Measurements from ENCODE around the gene GRB2.
A peak's percentile ranks its signal among the peaks of the same experiment; 100 is the strongest.

GRB2 gene

GRCh38 chr17:75396796-75397195 lies 8.7 kb downstream of the GRB2 start:
- no peaks in the 10 kb centered on the region for H3K27me3 ChIP-seq (ENCODE audit: control insufficient read depth, insufficient read depth, low read length)
- peaks cover 13% of the 10 kb centered on the region for H3K4me1 ChIP-seq (ENCODE audit: control insufficient read depth, low read depth, low read length)
- H3K36me3 ChIP-seq (ENCODE audit: control insufficient read depth, low read depth, low read length), result no peaks in the 10 kb centered on the region
- no peak overlapping the region for H3K27ac ChIP-seq (ENCODE audit: low read length)
- no peaks in the 10 kb centered on the region for H3K9me3 ChIP-seq (ENCODE audit: control insufficient read depth, low read depth, low read length)
- no peak overlapping the region for H3K9ac ChIP-seq (ENCODE audit: low read length)
- no peak overlapping the region for H3K4me3 ChIP-seq (ENCODE audit: low read length)

- no peak overlapping the region for H3K9ac ChIP-seq (ENCODE audit: low read length)
- no peak overlapping the region for H3K27ac ChIP-seq (ENCODE audit: low read length)
- H3K9me3 ChIP-seq (ENCODE audit: control insufficient read depth, low read depth, low read length), result no peaks in the 10 kb centered on the region
- no peaks in the 10 kb centered on the region for H3K27me3 ChIP-seq (ENCODE audit: control insufficient read depth, insufficient read depth, low read length)
- H3K36me3 ChIP-seq (ENCODE audit: control insufficient read depth, low read depth, low read length), result no peaks in the 10 kb centered on the region
- no peak overlapping the region for H3K4me3 ChIP-seq (ENCODE audit: low read length)
- peaks cover 13% of the 10 kb centered on the region for H3K4me1 ChIP-seq (ENCODE audit: control insufficient read depth, low read depth, low read length)
Measured at GRCh38 chr17:75396025-75396424, 9.5 kb downstream of the GRB2 start.

GRCh38 chr17:75394332-75394918 lies 11.1 kb downstream of the GRB2 start:
- no peaks in the 10 kb centered on the region for H3K36me3 ChIP-seq (ENCODE audit: control insufficient read depth, low read depth, low read length)
- peak overlapping the region; percentile 48 for H3K27ac ChIP-seq (ENCODE audit: low read length)

DNA sequence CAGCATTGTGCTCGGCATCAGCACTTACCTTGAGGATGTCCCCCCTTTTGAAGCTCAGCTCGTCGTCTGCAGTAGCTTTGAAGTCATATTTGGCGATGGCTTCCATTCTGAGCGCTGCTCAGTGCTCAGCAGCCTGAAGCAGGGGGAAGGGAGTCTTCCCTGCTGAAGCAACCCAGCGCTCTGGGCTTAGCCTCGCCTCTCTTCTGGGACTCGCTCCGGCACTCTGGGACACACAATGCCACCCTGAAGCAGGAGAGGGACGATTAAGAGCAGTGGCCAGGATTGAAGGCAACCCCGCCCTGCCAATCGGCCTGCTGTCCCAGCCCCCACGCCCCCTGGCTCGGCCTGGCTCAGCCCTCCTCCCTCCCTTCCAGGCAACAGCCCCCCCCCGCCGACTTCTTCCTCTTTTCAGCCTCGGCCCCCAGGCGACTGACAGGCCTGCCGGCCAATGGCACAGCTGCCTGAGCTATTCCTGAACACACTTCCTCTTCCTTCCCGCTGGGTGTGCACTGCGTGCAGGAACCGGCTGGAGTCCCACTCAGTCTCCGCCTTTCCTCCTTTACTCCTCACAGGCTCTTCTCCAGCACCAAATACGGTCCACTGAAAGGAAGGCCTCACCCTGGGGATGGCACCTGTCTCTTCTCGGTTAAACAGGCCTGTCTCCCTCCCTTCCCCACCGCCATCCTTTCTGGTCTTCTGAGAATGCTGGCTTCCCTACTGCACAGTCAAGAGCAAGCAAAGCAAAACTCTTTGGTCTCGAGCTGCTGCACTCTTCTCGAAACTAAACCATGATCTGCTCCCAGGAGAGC lies 11.8 kb downstream of the GRB2 start:
- peak overlapping the region; percentile 76 for H3K4me3 ChIP-seq (ENCODE audit: low read length)
- H3K27me3 ChIP-seq (ENCODE audit: control insufficient read depth, insufficient read depth, low read length), result no peaks in the 10 kb centered on the region
- H3K9ac ChIP-seq (ENCODE audit: low read length), result peak overlapping the region; percentile 66
- peaks cover 13% of the 10 kb centered on the region for H3K4me1 ChIP-seq (ENCODE audit: control insufficient read depth, low read depth, low read length)
- peak overlapping the region; percentile 54 for H3K27ac ChIP-seq (ENCODE audit: low read length)
- H3K9me3 ChIP-seq (ENCODE audit: control insufficient read depth, low read depth, low read length), result no peaks in the 10 kb centered on the region
- H3K36me3 ChIP-seq (ENCODE audit: control insufficient read depth, low read depth, low read length), result no peaks in the 10 kb centered on the region

More at GRCh38 chr17:75394332-75394918, 11.1 kb downstream of the GRB2 start:
- Histone ChIP-seq H3K9me3 (ENCODE audit: control insufficient read depth, low read depth, low read length) (no peaks in the 10 kb centered on the region), H3K4me1 (ENCODE audit: control insufficient read depth, low read depth, low read length) (peaks cover 13% of the 10 kb centered on the region), H3K27me3 (ENCODE audit: control insufficient read depth, insufficient read depth, low read length) (no peaks in the 10 kb centered on the region), H3K4me3 (ENCODE audit: low read length) (peak overlapping the region; percentile 76), H3K9ac (ENCODE audit: low read length) (peak overlapping the region; percentile 66)

- Histone ChIP-seq H3K4me3 (ENCODE audit: low read length) (peak overlapping the region; percentile 76), H3K27ac (ENCODE audit: low read length) (no peak overlapping the region), H3K4me1 (ENCODE audit: control insufficient read depth, low read depth, low read length) (peaks cover 13% of the 10 kb centered on the region), H3K9me3 (ENCODE audit: control insufficient read depth, low read depth, low read length) (no peaks in the 10 kb centered on the region), H3K9ac (ENCODE audit: low read length) (peak overlapping the region; percentile 65), H3K27me3 (ENCODE audit: control insufficient read depth, insufficient read depth, low read length) (no peaks in the 10 kb centered on the region), H3K36me3 (ENCODE audit: control insufficient read depth, low read depth, low read length) (no peaks in the 10 kb centered on the region)
Measured at GRCh38 chr17:75392559-75392958, 12.9 kb downstream of the GRB2 start.

- Histone ChIP-seq H3K36me3 (ENCODE audit: control insufficient read depth, low read depth, low read length) (no peaks in the 10 kb centered on the region), H3K4me1 (ENCODE audit: control insufficient read depth, low read depth, low read length) (peaks cover 13% of the 10 kb centered on the region), H3K9me3 (ENCODE audit: control insufficient read depth, low read depth, low read length) (no peaks in the 10 kb centered on the region), H3K4me3 (ENCODE audit: low read length) (no peak overlapping the region), H3K27me3 (ENCODE audit: control insufficient read depth, insufficient read depth, low read length) (no peaks in the 10 kb centered on the region), H3K9ac (ENCODE audit: low read length) (no peak overlapping the region), H3K27ac (ENCODE audit: low read length) (no peak overlapping the region)
Measured at GRCh38 chr17:75390982-75391381, 14.5 kb downstream of the GRB2 start.

- no peaks in the 10 kb centered on the region for H3K9me3 ChIP-seq (ENCODE audit: control insufficient read depth, low read depth, low read length)
- no peaks in the 10 kb centered on the region for H3K36me3 ChIP-seq (ENCODE audit: control insufficient read depth, low read depth, low read length)
- no peak overlapping the region for H3K27ac ChIP-seq (ENCODE audit: low read length)
- H3K4me1 ChIP-seq (ENCODE audit: control insufficient read depth, low read depth, low read length), result peaks cover 13% of the 10 kb centered on the region
- H3K4me3 ChIP-seq (ENCODE audit: low read length), result no peak overlapping the region
- H3K9ac ChIP-seq (ENCODE audit: low read length), result no peak overlapping the region
- no peaks in the 10 kb centered on the region for H3K27me3 ChIP-seq (ENCODE audit: control insufficient read depth, insufficient read depth, low read length)
Measured at GRCh38 chr17:75388476-75389030, 16.9 kb downstream of the GRB2 start.

DNA sequence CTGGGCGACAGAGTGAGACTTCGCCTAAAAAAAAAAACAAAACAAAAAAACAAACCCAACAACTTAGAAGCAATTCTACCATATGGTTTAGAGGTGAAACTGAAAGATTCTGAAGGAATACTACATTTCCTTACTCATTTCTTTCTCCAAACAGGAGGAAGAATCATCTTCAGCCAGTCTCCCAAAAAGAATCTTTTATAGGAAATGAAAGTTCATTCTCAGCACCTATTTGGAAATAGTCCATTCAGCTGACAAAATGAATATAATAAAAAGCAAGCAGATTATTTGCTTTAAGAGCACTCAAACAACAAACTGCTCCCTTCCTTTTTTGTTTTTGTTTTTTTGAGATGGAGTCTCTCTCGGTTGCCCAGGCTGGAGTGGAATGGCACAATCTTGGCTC lies 17.7 kb downstream of the GRB2 start:
- H3K9ac ChIP-seq (ENCODE audit: low read length), result no peak overlapping the region

GRCh38 chr17:75386430-75386829 lies 19.0 kb downstream of the GRB2 start:
- peaks cover 3% of the 10 kb centered on the region for H3K4me1 ChIP-seq (ENCODE audit: control insufficient read depth, low read depth, low read length)
- no peak overlapping the region for H3K4me3 ChIP-seq (ENCODE audit: low read length)
- H3K27ac ChIP-seq (ENCODE audit: low read length), result no peak overlapping the region
- H3K9me3 ChIP-seq (ENCODE audit: control insufficient read depth, low read depth, low read length), result no peaks in the 10 kb centered on the region
- no peaks in the 10 kb centered on the region for H3K27me3 ChIP-seq (ENCODE audit: control insufficient read depth, insufficient read depth, low read length)
- no peaks in the 10 kb centered on the region for H3K36me3 ChIP-seq (ENCODE audit: control insufficient read depth, low read depth, low read length)
- H3K9ac ChIP-seq (ENCODE audit: low read length), result no peak overlapping the region

More for the DNA sequence above, 17.7 kb downstream of the GRB2 start:
- peaks cover 11% of the 10 kb centered on the region for H3K4me1 ChIP-seq (ENCODE audit: control insufficient read depth, low read depth, low read length)
- no peaks in the 10 kb centered on the region for H3K27me3 ChIP-seq (ENCODE audit: control insufficient read depth, insufficient read depth, low read length)
- no peak overlapping the region for H3K4me3 ChIP-seq (ENCODE audit: low read length)
- H3K9me3 ChIP-seq (ENCODE audit: control insufficient read depth, low read depth, low read length), result no peaks in the 10 kb centered on the region
- H3K27ac ChIP-seq (ENCODE audit: low read length), result no peak overlapping the region
- no peaks in the 10 kb centered on the region for H3K36me3 ChIP-seq (ENCODE audit: control insufficient read depth, low read depth, low read length)

DNA sequence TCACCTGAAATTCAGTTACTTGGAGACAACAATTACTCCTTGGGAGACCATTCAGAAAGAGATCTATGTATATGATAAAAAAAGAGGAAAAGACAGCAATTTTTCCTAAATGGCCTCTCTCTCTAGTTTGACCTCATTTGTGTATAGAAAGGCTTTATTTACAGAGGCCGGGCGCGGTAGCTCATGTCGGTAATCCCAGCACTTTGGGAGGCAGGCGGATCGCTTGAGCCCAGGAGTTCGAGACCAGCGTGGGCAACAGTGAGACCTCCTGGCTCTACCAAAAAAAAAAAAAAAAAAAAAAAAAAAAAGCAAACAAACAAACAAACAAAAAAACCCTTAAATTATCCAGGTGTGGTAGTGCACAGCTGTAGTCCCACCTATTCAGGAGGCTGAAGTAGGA lies 20.7 kb downstream of the GRB2 start:
- Histone ChIP-seq H3K9me3 (ENCODE audit: control insufficient read depth, low read depth, low read length) (no peaks in the 10 kb centered on the region), H3K4me1 (ENCODE audit: control insufficient read depth, low read depth, low read length) (peaks cover 8% of the 10 kb centered on the region), H3K27me3 (ENCODE audit: control insufficient read depth, insufficient read depth, low read length) (no peaks in the 10 kb centered on the region), H3K27ac (ENCODE audit: low read length) (no peak overlapping the region), H3K4me3 (ENCODE audit: low read length) (no peak overlapping the region), H3K36me3 (ENCODE audit: control insufficient read depth, low read depth, low read length) (no peaks in the 10 kb centered on the region), H3K9ac (ENCODE audit: low read length) (no peak overlapping the region)

GRCh38 chr17:75383842-75384195 lies 21.7 kb downstream of the GRB2 start:
- Histone ChIP-seq H3K27me3 (ENCODE audit: control insufficient read depth, insufficient read depth, low read length) (no peaks in the 10 kb centered on the region), H3K4me1 (ENCODE audit: control insufficient read depth, low read depth, low read length) (peaks cover 8% of the 10 kb centered on the region), H3K27ac (ENCODE audit: low read length) (no peak overlapping the region), H3K9me3 (ENCODE audit: control insufficient read depth, low read depth, low read length) (no peaks in the 10 kb centered on the region), H3K4me3 (ENCODE audit: low read length) (no peak overlapping the region), H3K36me3 (ENCODE audit: control insufficient read depth, low read depth, low read length) (no peaks in the 10 kb centered on the region), H3K9ac (ENCODE audit: low read length) (no peak overlapping the region)
